GM12878 (cell line): ENCODE measurements around the gene RNF150. TPM values are rescaled to one million over a fixed set of nuclear protein-coding genes. Genes with fewer than 3 reads are reported as not detected.

ENCODE experiments used
- ATAC-seq: fragments of 200-7000 bp; cut with Tn5 transposase; 3 replicates; pipeline ENCODE4 v1.9.1; 2020; ENCODE audit warnings: mild to moderate bottlenecking, moderate library complexity
- BruUV-seq: library from RNA; stranded (reverse); fragments of 400-500 nt; replicated peaks from 2 replicates; lab custom pipeline; 2021; lab: Mats Ljungman, UMichigan
- CTCF ChIA-PET: fragments of 300-600 bp; sonication (Branson Sonifier 250); formaldehyde crosslinking; extraction: SDS; loops from one replicate; lab custom pipeline; 2021; ENCODE audit warnings: inconsistent platforms; lab: Yijun Ruan, JAX
- POLR2A ChIA-PET: fragments of 350-600 bp; formaldehyde crosslinking; extraction: SDS; loops from one replicate; lab custom pipeline; 2021; ENCODE audit warnings: inconsistent platforms; lab: Charles Lee
- RAD21 ChIA-PET: fragments of 300-600 bp; sonication (Branson Sonifier 250); formaldehyde crosslinking; loops from one replicate; lab custom pipeline; 2023; ENCODE audit warnings: antibody characterized with exemption; ENCODE audit not compliant: unreplicated experiment; lab: Charles Lee
- SMC1A ChIA-PET: fragments of 300-600 bp; sonication (Branson Sonifier 250); formaldehyde crosslinking; loops from one replicate; lab custom pipeline; 2023; ENCODE audit not compliant: unreplicated experiment, uncharacterized antibody; lab: Charles Lee
- DNase-seq: peaks from one replicate; pipeline ENCODE4 v3.0.0-alpha.2; 2011; ENCODE audit warnings: low read depth, low spot score
- FAIRE-seq: peaks from 3 replicates; lab custom pipeline; 2011; peaks lifted over from hg19 to GRCh38; lab: Jason Lieb, UNC
- H2AFZ ChIP-seq: 2 replicates; pipeline ENCODE4 v1.6.0; 2011; ENCODE audit warnings: low read depth, low read length, control low read depth; ENCODE audit not compliant: control insufficient read depth
- H3K27ac ChIP-seq: 2 replicates; pipeline ENCODE4 v1.5.1; 2011; ENCODE audit warnings: control low read depth; ENCODE audit not compliant: control insufficient read depth, insufficient read depth
- H3K27me3 ChIP-seq, 2 experiments: replicated peaks in 1 of 2; 2 replicates each; pipeline versions ENCODE4 v1.6.0 to v1.6.1; 2011; ENCODE audit warnings: low read length in 1 of 2; ENCODE audit not compliant: control insufficient read depth in 2 of 2, insufficient read depth in 2 of 2
- H3K36me3 ChIP-seq, 2 experiments: 2 replicates each; pipeline ENCODE4 v1.5.1; 2011; ENCODE audit warnings: low read length in 1 of 2; ENCODE audit not compliant: control insufficient read depth in 2 of 2, insufficient read depth in 2 of 2
- H3K4me1 ChIP-seq: 2 replicates; pipeline ENCODE4 v1.6.1; 2011; ENCODE audit warnings: mild to moderate bottlenecking, low read length, moderate library complexity, mixed read lengths; ENCODE audit not compliant: control insufficient read depth, insufficient read depth
- H3K4me2 ChIP-seq: 2 replicates; pipeline ENCODE4 v1.6.0; 2011; ENCODE audit warnings: control low read depth; ENCODE audit not compliant: control insufficient read depth, insufficient read depth
- H3K4me3 ChIP-seq: fragments of 200-600 bp; sonication (generic); 2 replicates; pipeline ENCODE4 v1.5.1; 2016
- H3K79me2 ChIP-seq: 2 replicates; pipeline ENCODE4 v1.6.0; 2011; ENCODE audit warnings: low read length; ENCODE audit not compliant: control insufficient read depth, insufficient read depth
- H3K9ac ChIP-seq: 2 replicates; pipeline ENCODE4 v1.8.0; 2011; ENCODE audit warnings: low read length, control low read depth, mixed read lengths; ENCODE audit not compliant: control insufficient read depth, insufficient read depth
- H3K9me3 ChIP-seq: replicated peaks from 3 replicates; pipeline ENCODE4 v1.5.1; 2011; ENCODE audit warnings: mild to moderate bottlenecking, low read length; ENCODE audit not compliant: control insufficient read depth, insufficient read depth
- H4K20me1 ChIP-seq: 2 replicates; pipeline ENCODE4 v1.6.0; 2011; ENCODE audit not compliant: control insufficient read depth, insufficient read depth
- CBFB ChIP-seq: IDR thresholded peaks from 2 replicates; pipeline ENCODE4 v1.6.1; 2016; ENCODE audit warnings: antibody characterized with exemption, low read depth
- NR2C1 ChIP-seq: fragments of 450-650 bp; IDR thresholded peaks from 2 replicates; pipeline ENCODE4 v1.6.1; 2017; ENCODE audit warnings: antibody characterized with exemption, mild to moderate bottlenecking, moderate library complexity
- PBX3 ChIP-seq: IDR thresholded peaks from 2 replicates; pipeline ENCODE4 v1.6.1; 2011; ENCODE audit warnings: mild to moderate bottlenecking, low read depth, low read length, moderate library complexity; ENCODE audit not compliant: insufficient replicate concordance
- SUPT20H ChIP-seq: IDR thresholded peaks from 2 replicates; pipeline ENCODE4 v1.6.1; 2011; ENCODE audit warnings: low read depth, mild to moderate bottlenecking, low read length, moderate library complexity, borderline replicate concordance; ENCODE audit not compliant: control insufficient read depth
- ZNF274 ChIP-seq: IDR thresholded peaks from one replicate; pipeline ENCODE4 v1.8.0; 2011; ENCODE audit not compliant: insufficient read length, insufficient read depth
- WGBS: methylation state at CpG from one replicate; pipeline ENCODE4 v1.1.6; 2016; ENCODE audit warnings: low lambda C conversion rate; ENCODE audit not compliant: insufficient replicate concordance, insufficient coverage; ENCODE audit errors: missing lambda C conversion rate; 5-methylcytosine and 5-hydroxymethylcytosine counted together
- in situ Hi-C: fragments of 300-500 bp; cut with MboI; formaldehyde crosslinking; loops from 9 replicates; pipeline ENCODE4 v1.14.3; 2018; ENCODE audit warnings: mixed read lengths
- intact Hi-C: fragments of 100-400 bp; cut with micrococcal nuclease; formaldehyde crosslinking; loops from one replicate; pipeline ENCODE4 v1.14.2; 2022; ENCODE audit not compliant: unreplicated experiment
- polyA plus RNA-seq, 11 experiments: library from polyadenylated mRNA; depleted of rRNA in 4 of 11; unstranded in 6 of 11; stranded (reverse) in 5 of 11; fragments of >200 nt; fragmentation: Nextera tagmentation in 4 of 11; fragmentation: Illumina TruSeq in 1 of 11; extraction: Ambion mirVana in 4 of 11; extraction: Trizol in 1 of 11; gene quantifications; 1 replicate in 1 of 11; 2 replicates in 10 of 11; pipeline versions ENCODE4 v1.2.1 to v1.2.3, GENCODE V29; 2011 to 2016; ENCODE audit warnings: inconsistent platforms in 2 of 11, missing spikeins in 2 of 11, low read depth in 1 of 11
- total RNA-seq, 4 experiments: library from RNA; depleted of rRNA in 3 of 4; stranded (reverse); fragments of >200 nt in 3 of 4; fragmentation: Illumina TruSeq in 1 of 4; extraction: Trizol in 1 of 4; gene quantifications; 2 replicates each; pipeline versions ENCODE4 v1.2.1 to v1.2.3, GENCODE V29; 2013 to 2021

The RNF150 gene
- total and polyA plus RNA-seq, 10 of the 15 experiments (the other 5 are each of a cell fraction or from before 2014, with no cell fraction given): 0.01 to 2.3 (median 0.04) TPM; not detected in 6

- POLR2A ChIA-PET: no interaction called here
- ATAC-seq: no peak
These were observed 74.4 kb downstream of the RNF150 start for GRCh38 chr4:141058591-141059512.

More at GRCh38 chr4:141058591-141059512, 74.4 kb downstream of the RNF150 start:
- H3K79me2 ChIP-seq: no peaks in the 10 kb centered on the region
- BruUV-seq: no TSS peak
- TF ChIP-seq PBX3 (no peak), NR2C1 (no peak), SUPT20H (no peak), ZNF274 (no peak), CBFB (no peak)
- TF ChIP-seq, all 136 proteins: peak for 0
- Histone ChIP-seq H4K20me1 (no peaks in the 10 kb centered on the region), H3K27ac (no peak overlapping the region), H3K27me3 (no peaks in the 10 kb centered on the region; a peak in 2 of 4 replicates), H3K4me2 (no peak overlapping the region), H3K4me3 (no peak overlapping the region), H3K4me1 (no peaks in the 10 kb centered on the region), H3K9ac (no peak overlapping the region), H3K9me3 (no peaks in the 10 kb centered on the region), H3K36me3 (no peaks in the 10 kb centered on the region), H2AFZ (no peak overlapping the region)
- WGBS: 33% methylated on average over 4 of the region's 4 CpGs
- RAD21 ChIA-PET: no interaction called here
- SMC1A ChIA-PET: no interaction called here
- intact Hi-C loops: no loop called here
- in situ Hi-C loops: no loop called here
- CTCF ChIA-PET: no interaction called here
- FAIRE-seq (no peak), DNase-seq (no peak)
